Activated B cell treated with CpG ODN at 0.5 μM for 24 hours (primary cell): ENCODE measurements around the gene NXT1. TPM values are rescaled to one million over a fixed set of nuclear protein-coding genes. Genes with fewer than 3 reads are reported as not detected.

Experiments
- ATAC-seq: fragments of 200-7000 bp; cut with Tn5 transposase; one replicate; pipeline ENCODE4 v1.10.0; 2021; ENCODE audit warnings: low read depth, mild to moderate bottlenecking, moderate library complexity
- CTCF ChIA-PET: fragments of 350-600 bp; sonication (Branson Sonifier 250); formaldehyde crosslinking; loops from one replicate; lab custom pipeline; 2021; ENCODE audit warnings: antibody characterized with exemption; lab: Charles Lee
- POLR2A ChIA-PET: fragments of 350-600 bp; sonication (Branson Sonifier 250); formaldehyde crosslinking; loops from one replicate; lab custom pipeline; 2021; ENCODE audit warnings: antibody characterized with exemption; lab: Charles Lee
- DNase-seq: peaks from one replicate; pipeline ENCODE4 v3.0.0; 2022
- H3K27ac Mint-ChIP-seq: one replicate; pipeline ENCODE4 v1.8.0; 2020; ENCODE audit warnings: mixed read lengths
- H3K27me3 Mint-ChIP-seq: one replicate; pipeline ENCODE4 v1.8.0; 2021; ENCODE audit warnings: mixed read lengths
- H3K36me3 Mint-ChIP-seq: one replicate; pipeline ENCODE4 v1.8.0; 2021; ENCODE audit warnings: low read depth, mixed read lengths
- H3K4me1 Mint-ChIP-seq: one replicate; pipeline ENCODE4 v1.8.0; 2021; ENCODE audit warnings: mixed read lengths
- H3K4me3 Mint-ChIP-seq: one replicate; pipeline ENCODE4 v1.8.0; 2020; ENCODE audit warnings: mild to moderate bottlenecking, mixed read lengths
- H3K9me3 Mint-ChIP-seq: one replicate; pipeline ENCODE4 v1.8.0; 2020; ENCODE audit warnings: mixed read lengths
- CTCF ChIP-seq: fragments of 200-600 bp; IDR thresholded peaks from one replicate; pipeline ENCODE4 v1.8.0; 2022; ENCODE audit warnings: antibody characterized with exemption, mild to moderate bottlenecking
- intact Hi-C: fragments of 100-400 bp; cut with micrococcal nuclease; formaldehyde crosslinking; loops from one replicate; pipeline ENCODE4 v1.15.1; 2024
- total RNA-seq: library from RNA; stranded (reverse); gene quantifications from 2 replicates; pipeline ENCODE4 v1.2.3, GENCODE V29; 2022

The NXT1 gene
- total RNA-seq, 1 donor from 2014 or later: 28.8 TPM

DNA sequence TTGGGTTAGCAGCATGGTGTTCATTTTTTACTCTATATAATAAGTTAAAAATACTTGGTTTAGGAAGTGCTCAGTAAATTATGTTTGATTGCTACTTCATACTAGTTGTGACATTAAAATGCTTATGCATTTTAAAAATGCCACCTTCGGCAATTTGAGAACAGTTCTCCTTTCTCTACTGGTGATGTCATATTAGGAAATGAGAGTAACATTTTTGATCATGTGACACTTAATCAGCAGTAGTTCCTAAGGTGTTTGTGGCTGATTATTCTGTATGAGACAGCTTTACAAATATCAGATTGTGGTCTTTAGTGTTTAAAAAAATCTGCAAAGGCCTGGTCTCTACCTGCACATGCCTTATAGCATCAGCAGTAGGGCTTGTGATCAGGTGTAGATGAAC, 15.8 kb downstream of the NXT1 start:
- Mint-ChIP-seq H3K9me3 (no peaks in the 10 kb centered on the region), H3K27me3 (no peaks in the 10 kb centered on the region), H3K36me3 (peaks cover 63% of the 10 kb centered on the region), H3K4me1 (peaks cover 50% of the 10 kb centered on the region), H3K4me3 (peak overlapping the region; percentile 50), H3K27ac (peak overlapping the region; percentile 43)
- no peak for DNase-seq
- ChIA-PET POLR2A (interaction anchor here (1.1 to 1.3 kb wide), 2 partner anchors 8 to 16 kb away, joined by 5 to 11 read pairs; partner anchors contain the start of gene NXT1), CTCF (no interaction called here)
- ATAC-seq: no peak
- no peak for TF ChIP-seq CTCF
- intact Hi-C loops: loop anchor here (1.0 kb wide), 1 partner anchor 55 kb away; the partner anchor contains the start of gene NAPB

DNA sequence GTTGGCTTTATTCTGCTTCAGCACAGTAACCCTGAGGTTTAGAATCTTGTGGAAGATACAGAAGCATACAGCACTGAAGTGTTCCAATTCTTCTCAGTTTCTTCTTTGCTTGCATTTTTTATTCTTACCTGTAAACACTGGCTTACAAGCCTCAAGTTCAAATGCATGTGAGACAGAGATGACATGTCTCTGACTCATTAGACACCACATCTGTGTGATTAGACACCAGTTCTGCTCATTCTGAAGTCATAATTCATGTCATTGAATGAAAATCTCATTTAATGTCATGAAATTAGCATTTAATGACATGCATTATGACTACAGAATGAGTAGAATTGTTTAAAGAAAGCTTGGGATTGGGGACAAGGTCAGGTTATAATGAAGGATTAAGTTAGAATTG, 17.2 kb downstream of the NXT1 start:
- peaks cover 73% of the 10 kb centered on the region for H3K36me3 Mint-ChIP-seq
- CTCF ChIA-PET: no interaction called here
- peaks cover 47% of the 10 kb centered on the region for H3K4me1 Mint-ChIP-seq
- no peak for ATAC-seq
- POLR2A ChIA-PET: interaction anchor here (0.6 kb wide), 1 partner anchor 1685 kb away, joined by 9 read pairs; no protein-coding TSS in a partner anchor
- H3K27me3 Mint-ChIP-seq: no peaks in the 10 kb centered on the region
- no peak for DNase-seq
- no peak overlapping the region for H3K27ac Mint-ChIP-seq
- no peaks in the 10 kb centered on the region for H3K9me3 Mint-ChIP-seq
- H3K4me3 Mint-ChIP-seq: no peak overlapping the region
- intact Hi-C loops: no loop called here
- TF ChIP-seq CTCF: no peak

- intact Hi-C loops: no loop called here
Measured at GRCh38 chr20:23368316-23369071, 17.9 kb downstream of the NXT1 start.

GRCh38 chr20:23369072-23369823, 18.7 kb downstream of the NXT1 start:
- Mint-ChIP-seq H3K4me1 (peaks cover 32% of the 10 kb centered on the region), H3K27ac (no peak overlapping the region), H3K27me3 (no peaks in the 10 kb centered on the region), H3K36me3 (peaks cover 80% of the 10 kb centered on the region), H3K9me3 (no peaks in the 10 kb centered on the region), H3K4me3 (no peak overlapping the region)
- CTCF ChIA-PET: no interaction called here
- POLR2A ChIA-PET: no interaction called here
- intact Hi-C loops: no loop called here
- ATAC-seq: no peak
- no peak for TF ChIP-seq CTCF
- DNase-seq: no peak

More at GRCh38 chr20:23368316-23369071, 17.9 kb downstream of the NXT1 start:
- peaks cover 39% of the 10 kb centered on the region for H3K4me1 Mint-ChIP-seq
- H3K27me3 Mint-ChIP-seq: no peaks in the 10 kb centered on the region
- ChIA-PET POLR2A (interaction anchor here (0.6 kb wide), 1 partner anchor 1685 kb away, joined by 9 read pairs; no protein-coding TSS in a partner anchor), CTCF (no interaction called here)
- no peaks in the 10 kb centered on the region for H3K9me3 Mint-ChIP-seq
- no peak overlapping the region for H3K4me3 Mint-ChIP-seq
- H3K36me3 Mint-ChIP-seq: peaks cover 74% of the 10 kb centered on the region
- no peak for TF ChIP-seq CTCF
- no peak overlapping the region for H3K27ac Mint-ChIP-seq
- ATAC-seq (no peak), DNase-seq (no peak)

GRCh38 chr20:23370274-23370673, 19.7 kb downstream of the NXT1 start:
- ATAC-seq: no peak
- H3K4me1 Mint-ChIP-seq: peaks cover 22% of the 10 kb centered on the region
- CTCF ChIA-PET: interaction anchor here (1.0 kb wide), 1 partner anchor 21 kb away, joined by 3 read pairs; no protein-coding TSS in a partner anchor
- intact Hi-C loops: no loop called here
- no peak for DNase-seq
- H3K27me3 Mint-ChIP-seq: no peaks in the 10 kb centered on the region
- H3K27ac Mint-ChIP-seq: no peak overlapping the region
- POLR2A ChIA-PET: interaction anchor here (1.1 to 2.2 kb wide), 2 partner anchors 9 to 20 kb away, joined by 5 to 6 read pairs; partner anchors contain the start of genes GZF1 and NXT1
- H3K36me3 Mint-ChIP-seq: peaks cover 76% of the 10 kb centered on the region
- H3K9me3 Mint-ChIP-seq: no peaks in the 10 kb centered on the region
- no peak overlapping the region for H3K4me3 Mint-ChIP-seq
- no peak for TF ChIP-seq CTCF
